ENCODE measurements around the gene BMP6. TPM values are rescaled to one million over a fixed set of nuclear protein-coding genes. Genes with fewer than 3 reads are reported as not detected.
"Not testable (repeated sequence)": the region's sequence is repeated elsewhere in the genome, so short reads cannot be mapped to it uniquely, and the experiment has no call there.

The BMP6 gene
- total RNA-seq, 1 experiment from 2014 or later, result 0.06 TPM

- DNase-seq (ENCODE audit: low read depth), result no peak
Observed at GRCh38 chr6:7882505-7883257, 156.8 kb downstream of the BMP6 start.

- DNase-seq (ENCODE audit: low read depth), result no peak
Observed at GRCh38 chr6:7883381-7883780, 157.5 kb downstream of the BMP6 start.

- no peak for DNase-seq (ENCODE audit: low read depth)
Observed at GRCh38 chr6:7886132-7886531, 160.2 kb downstream of the BMP6 start.

GRCh38 chr6:7887278-7887991, 161.5 kb downstream of the BMP6 start:
- no peak for DNase-seq (ENCODE audit: low read depth)

GRCh38 chr6:7888587-7889357, 162.9 kb downstream of the BMP6 start:
- DNase-seq (ENCODE audit: low read depth), result no peak

GRCh38 chr6:7891078-7891872, 165.4 kb downstream of the BMP6 start:
- no peak for DNase-seq (ENCODE audit: low read depth)

GRCh38 chr6:7892367-7892766, 166.5 kb downstream of the BMP6 start:
- not testable (repeated sequence) for DNase-seq (ENCODE audit: low read depth)

- no peak for DNase-seq (ENCODE audit: low read depth)
Observed at GRCh38 chr6:7893342-7893741, 167.4 kb downstream of the BMP6 start.

GRCh38 chr6:7894262-7895124, 168.6 kb downstream of the BMP6 start:
- no peak for DNase-seq (ENCODE audit: low read depth)

- DNase-seq (ENCODE audit: low read depth), result no peak
Observed at GRCh38 chr6:7895125-7895423, 169.2 kb downstream of the BMP6 start.

- DNase-seq (ENCODE audit: low read depth), result no peak
Observed at GRCh38 chr6:7896465-7896987, 170.6 kb downstream of the BMP6 start.

- DNase-seq (ENCODE audit: low read depth), result no peak
Observed at GRCh38 chr6:7897461-7898192, 171.7 kb downstream of the BMP6 start.

GRCh38 chr6:7898193-7898586, 172.3 kb downstream of the BMP6 start:
- DNase-seq (ENCODE audit: low read depth), result not testable (repeated sequence)

GRCh38 chr6:7899101-7899888, 173.4 kb downstream of the BMP6 start:
- no peak for DNase-seq (ENCODE audit: low read depth)

GRCh38 chr6:7899889-7900213, 174.0 kb downstream of the BMP6 start:
- no peak for DNase-seq (ENCODE audit: low read depth)

- no peak for DNase-seq (ENCODE audit: low read depth)
Observed at GRCh38 chr6:7900621-7901020, 174.7 kb downstream of the BMP6 start.

GRCh38 chr6:7901056-7901455, 175.2 kb downstream of the BMP6 start:
- DNase-seq (ENCODE audit: low read depth), result no peak

- DNase-seq (ENCODE audit: low read depth), result no peak
Observed at GRCh38 chr6:7901780-7902179, 175.9 kb downstream of the BMP6 start.

- no peak for DNase-seq (ENCODE audit: low read depth)
Observed at GRCh38 chr6:7902221-7902620, 176.3 kb downstream of the BMP6 start.

Measured in LHCN-M2 (cell line).